Epithelial cell of prostate (primary cell): ENCODE results near the gene POU2F1.
"Not testable (repeated sequence)": the region's sequence is repeated elsewhere in the genome, so short reads cannot be mapped to it uniquely, and the experiment has no call there.

Experiments used
- DNase-seq: peaks from one replicate; pipeline ENCODE4 v3.0.0-alpha.2; 2011; ENCODE audit warnings: low read depth, low spot score
- H3K27ac ChIP-seq: fragments of 450-650 bp; 2 replicates; pipeline ENCODE4 v1.5.1; 2017; ENCODE audit warnings: mild to moderate bottlenecking

The POU2F1 gene

DNA sequence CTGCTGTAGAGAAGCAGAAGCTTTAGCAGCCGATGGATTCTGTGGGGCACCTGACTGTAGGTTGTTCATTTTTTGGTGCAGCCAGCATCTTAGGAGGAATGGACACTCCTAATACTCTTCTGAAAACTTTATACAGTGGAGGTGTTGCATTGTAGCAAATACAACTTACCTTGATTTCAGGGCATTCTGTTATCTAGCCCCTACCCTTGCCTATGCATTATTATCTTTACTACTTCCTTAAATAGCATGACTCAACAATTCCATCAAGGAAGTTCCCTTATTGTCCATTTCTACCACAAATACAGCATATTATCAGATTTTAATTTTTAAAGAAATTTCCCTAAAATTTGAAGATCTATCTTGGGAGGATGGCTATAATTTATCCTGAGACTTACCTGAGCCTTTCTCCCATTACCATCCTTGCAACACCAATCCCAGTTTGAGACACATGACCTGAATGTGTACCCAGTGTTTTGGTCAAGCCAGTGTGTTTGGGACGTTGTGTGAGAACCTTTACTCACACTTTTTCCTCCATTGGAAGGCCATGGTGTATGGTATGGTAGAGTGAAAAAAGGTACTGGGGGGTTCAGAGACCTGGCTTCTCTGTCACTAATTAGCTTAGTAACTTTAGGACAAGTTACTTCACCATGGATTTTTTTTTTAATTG is 9.2 kb downstream of the POU2F1 start:
- no peak overlapping the region for H3K27ac ChIP-seq
- no peak for DNase-seq

- H3K27ac ChIP-seq, result no peak overlapping the region
- DNase-seq, result no peak
Observed at GRCh38 chr1:167230437-167230836, 9.8 kb downstream of the POU2F1 start.

- no peak overlapping the region for H3K27ac ChIP-seq
- no peak for DNase-seq
Observed at GRCh38 chr1:167231873-167232450, 11.3 kb downstream of the POU2F1 start.

DNA sequence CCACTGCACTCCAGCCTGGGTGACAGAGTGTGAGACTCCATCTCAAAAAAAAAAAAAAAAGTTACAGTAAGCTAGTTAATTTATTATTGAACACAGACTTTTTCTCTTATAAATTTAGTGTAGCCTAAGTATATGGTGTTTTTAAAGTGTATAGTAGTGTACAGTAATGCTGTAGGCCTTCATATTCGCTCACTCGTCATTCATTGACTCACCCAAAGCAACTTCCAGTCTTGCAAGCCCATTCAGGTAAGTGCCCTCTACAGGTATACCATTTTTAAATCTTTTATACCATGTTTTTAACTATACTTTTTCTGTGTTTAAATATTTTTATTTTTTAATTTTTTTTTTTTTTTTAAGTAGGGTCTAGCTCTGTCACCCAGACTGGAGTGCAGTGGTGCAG is 12.1 kb downstream of the POU2F1 start:
- DNase-seq, result no peak
- H3K27ac ChIP-seq, result no peak overlapping the region

DNA sequence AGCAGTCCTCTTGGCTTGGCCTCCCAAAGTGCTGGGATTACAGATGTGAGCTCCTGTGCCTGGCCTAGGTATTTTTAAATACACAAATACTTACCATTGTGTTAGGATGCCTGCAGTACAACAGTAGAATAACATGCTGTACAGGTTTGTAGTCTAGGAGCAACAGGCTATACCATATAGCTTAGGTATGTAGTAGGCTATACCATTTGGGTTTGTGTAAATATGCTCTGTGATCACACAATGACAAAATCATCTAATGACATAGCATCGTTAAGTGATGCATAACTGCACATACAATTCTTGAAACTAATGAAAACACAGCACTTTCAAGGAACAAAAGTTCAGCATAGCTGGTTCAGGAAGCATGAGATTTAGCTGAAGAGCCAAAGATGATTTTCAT is 12.7 kb downstream of the POU2F1 start:
- no peak overlapping the region for H3K27ac ChIP-seq
- no peak for DNase-seq

GRCh38 chr1:167237000-167237399 is 16.3 kb downstream of the POU2F1 start:
- DNase-seq, result no peak

GRCh38 chr1:167238713-167239112 is 18.0 kb downstream of the POU2F1 start:
- no peak overlapping the region for H3K27ac ChIP-seq
- no peak for DNase-seq

More at GRCh38 chr1:167237000-167237399, 16.3 kb downstream of the POU2F1 start:
- H3K27ac ChIP-seq, result no peak overlapping the region

DNA sequence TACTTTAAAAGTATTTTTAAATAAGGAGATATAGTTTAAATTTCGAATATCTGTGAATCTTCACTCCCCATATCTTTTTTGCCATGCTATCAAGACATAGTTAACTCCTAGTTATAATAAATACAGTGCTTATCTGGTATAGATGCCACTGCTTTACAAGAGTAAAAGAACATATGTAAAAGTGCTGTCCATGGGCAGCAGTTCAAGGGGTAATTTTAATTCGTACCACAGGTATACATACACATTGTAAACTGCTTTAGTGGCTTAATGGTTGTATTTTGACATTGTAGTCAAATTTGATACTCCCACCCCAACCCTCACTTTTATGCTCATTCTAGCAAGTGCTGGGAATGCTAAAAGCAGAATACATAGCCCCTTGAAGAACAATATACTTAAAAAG is 18.6 kb downstream of the POU2F1 start:
- DNase-seq, result no peak

DNA sequence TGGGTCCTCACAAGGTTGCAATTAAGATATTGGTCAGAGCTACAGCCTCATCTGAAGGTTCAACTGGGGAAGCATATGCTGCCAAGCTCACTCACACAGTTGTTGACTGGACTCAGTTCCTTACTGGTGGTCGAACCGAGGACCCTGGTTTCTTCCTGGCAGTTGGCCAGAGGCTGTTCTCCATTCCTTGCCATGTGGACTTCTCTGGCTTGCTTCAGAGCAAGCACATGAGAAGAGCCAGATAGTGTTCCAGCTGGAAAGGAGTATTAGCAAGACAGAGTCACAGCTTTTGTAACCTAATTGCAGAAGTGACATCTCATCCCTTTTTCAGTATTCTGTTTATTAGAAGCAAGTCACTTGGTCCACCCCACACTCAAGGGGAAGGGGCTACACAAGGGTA is 23.6 kb downstream of the POU2F1 start:
- no peak for DNase-seq
- no peak overlapping the region for H3K27ac ChIP-seq

More for the DNA sequence above, 18.6 kb downstream of the POU2F1 start:
- H3K27ac ChIP-seq, result no peak overlapping the region

- H3K27ac ChIP-seq, result not testable (repeated sequence)
Observed at GRCh38 chr1:167245168-167245567, 24.5 kb downstream of the POU2F1 start.

GRCh38 chr1:167246971-167247370 is 26.3 kb downstream of the POU2F1 start:
- H3K27ac ChIP-seq, result no peak overlapping the region
- no peak for DNase-seq

More at GRCh38 chr1:167245168-167245567, 24.5 kb downstream of the POU2F1 start:
- not testable (repeated sequence) for DNase-seq

DNA sequence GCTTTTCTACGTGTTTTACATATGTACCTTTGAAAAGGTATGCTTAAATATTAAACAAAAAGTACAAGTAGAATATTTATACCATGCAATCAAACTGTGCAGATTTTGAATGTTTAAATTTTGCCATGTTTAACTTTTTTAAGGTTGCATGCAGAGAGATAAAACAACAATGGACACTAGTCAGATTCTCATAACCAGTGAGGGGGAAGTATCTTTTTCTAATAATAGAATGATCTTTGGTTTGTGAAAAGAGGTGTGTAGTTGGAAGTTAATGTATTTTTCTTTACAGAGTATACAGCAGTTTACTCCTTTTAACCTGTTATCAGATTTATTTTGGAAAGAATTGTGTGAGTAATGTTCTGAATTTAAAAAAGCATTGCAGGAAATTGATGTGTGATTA is 27.1 kb downstream of the POU2F1 start:
- H3K27ac ChIP-seq, result no peak overlapping the region
- DNase-seq, result no peak

GRCh38 chr1:167248707-167249642 is 28.3 kb downstream of the POU2F1 start:
- no peak for DNase-seq
- H3K27ac ChIP-seq, result no peak overlapping the region

GRCh38 chr1:167249702-167250101 is 29.0 kb downstream of the POU2F1 start:
- no peak for DNase-seq
- H3K27ac ChIP-seq, result no peak overlapping the region

- H3K27ac ChIP-seq, result no peak overlapping the region
- no peak for DNase-seq
Observed at GRCh38 chr1:167250482-167250881, 29.8 kb downstream of the POU2F1 start.

DNA sequence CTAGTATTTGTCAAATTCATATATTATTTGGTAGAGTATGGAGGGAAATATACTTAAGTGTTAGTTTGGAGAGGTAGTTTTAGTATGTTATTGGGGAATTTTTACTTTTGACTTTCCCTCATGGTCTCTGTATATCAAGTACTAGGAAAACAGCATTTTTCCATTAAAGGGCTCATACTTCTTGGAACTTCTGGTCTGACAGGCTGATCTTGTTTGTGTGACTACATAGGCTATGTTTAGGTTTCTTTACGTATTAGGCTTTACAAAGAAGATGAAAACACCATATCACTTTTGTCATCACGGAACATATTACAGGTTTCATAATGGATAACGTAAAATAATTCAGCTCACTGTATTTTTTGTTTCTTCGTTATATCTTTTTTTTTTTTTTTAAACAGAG is 30.8 kb downstream of the POU2F1 start:
- H3K27ac ChIP-seq, result no peak overlapping the region
- DNase-seq, result no peak

GRCh38 chr1:167252986-167253385 is 32.3 kb downstream of the POU2F1 start:
- DNase-seq, result no peak
- H3K27ac ChIP-seq, result no peak overlapping the region

DNA sequence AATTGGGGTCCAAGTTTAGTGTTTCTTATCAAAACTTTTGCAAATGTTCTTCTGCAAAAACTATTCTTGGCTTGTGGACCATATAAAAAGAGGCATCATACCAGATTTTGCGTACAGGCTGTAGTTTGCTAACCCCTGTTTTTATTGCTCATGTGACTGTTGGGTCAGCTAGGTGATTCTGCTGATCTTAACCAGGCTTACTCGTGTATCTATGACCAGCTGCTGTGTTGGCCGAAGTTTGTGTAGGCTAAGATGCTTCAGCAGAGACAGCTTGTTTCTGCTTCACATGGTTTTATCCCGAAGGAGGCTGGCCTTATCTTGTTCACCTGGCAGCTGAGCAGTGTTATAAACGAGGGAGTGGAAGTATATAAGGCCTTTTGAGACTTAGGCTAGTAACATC is 38.2 kb downstream of the POU2F1 start:
- DNase-seq, result no peak
- H3K27ac ChIP-seq, result no peak overlapping the region

- DNase-seq, result no peak
- H3K27ac ChIP-seq, result no peak overlapping the region
Observed at GRCh38 chr1:167262836-167263235, 42.1 kb downstream of the POU2F1 start.

DNA sequence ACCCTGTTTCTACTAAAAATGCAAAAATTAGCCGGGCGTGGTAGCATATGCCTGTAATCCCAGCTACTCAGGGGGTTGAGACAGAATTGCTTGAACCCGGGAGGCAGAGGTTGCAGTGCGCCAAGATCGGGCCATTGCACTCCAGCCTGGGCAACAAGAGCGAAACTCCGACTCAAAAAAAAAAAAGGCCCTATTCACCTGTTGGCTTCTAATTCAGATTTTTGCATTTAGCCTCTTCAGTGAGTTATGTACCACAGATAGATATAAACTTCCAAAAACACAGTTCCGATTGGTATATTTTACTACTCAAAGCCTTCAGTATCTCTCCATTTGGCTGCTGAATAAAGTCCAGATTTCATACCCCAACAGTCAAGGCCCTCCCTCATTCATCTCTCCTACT is 42.7 kb downstream of the POU2F1 start:
- no peak overlapping the region for H3K27ac ChIP-seq
- DNase-seq, result no peak

DNA sequence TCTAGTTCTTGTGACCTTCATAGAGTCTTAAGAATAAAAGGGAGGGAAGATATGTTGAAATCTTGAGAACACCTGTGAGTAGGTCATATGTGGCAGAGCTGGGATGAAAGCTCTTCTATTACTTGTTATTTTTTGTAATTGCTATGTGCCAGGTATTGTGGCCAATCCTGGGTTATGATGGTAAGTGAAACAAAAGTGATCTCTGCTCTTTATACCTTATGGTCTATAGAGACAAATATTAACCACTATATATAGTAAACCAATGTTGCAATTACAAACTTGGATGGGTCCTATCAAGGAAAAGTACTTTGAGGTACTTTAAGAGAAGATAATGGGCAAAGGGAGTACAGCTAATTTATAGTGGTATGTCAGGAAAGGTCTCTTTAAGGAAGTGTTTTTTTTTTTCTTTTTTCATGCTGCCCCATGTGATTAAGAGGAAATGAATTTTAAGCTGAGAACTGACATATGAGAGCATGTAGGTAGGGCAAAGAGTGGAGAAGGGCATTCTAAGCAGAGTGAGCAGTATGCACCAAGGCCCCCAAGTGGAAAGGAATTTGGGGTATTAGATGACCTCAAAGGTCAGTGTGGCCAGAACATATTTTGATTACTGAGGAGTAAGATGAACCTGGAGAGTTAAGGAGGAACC is 43.3 kb downstream of the POU2F1 start:
- no peak for DNase-seq
- no peak overlapping the region for H3K27ac ChIP-seq
